IPS DF 19.7 (cell line): ENCODE results near the gene GPR27.

Experiments used
- DNase-seq: peaks from one replicate; pipeline ENCODE4 v3.0.0-alpha.2; 2013; ENCODE audit warnings: low read depth, low spot score

GPR27 gene

GRCh38 chr3:71785532-71786216 is 32.0 kb downstream of the GPR27 start:
- DNase-seq, result no peak

- DNase-seq, result no peak
These were observed 32.5 kb downstream of the GPR27 start for GRCh38 chr3:71786217-71786549.

DNA sequence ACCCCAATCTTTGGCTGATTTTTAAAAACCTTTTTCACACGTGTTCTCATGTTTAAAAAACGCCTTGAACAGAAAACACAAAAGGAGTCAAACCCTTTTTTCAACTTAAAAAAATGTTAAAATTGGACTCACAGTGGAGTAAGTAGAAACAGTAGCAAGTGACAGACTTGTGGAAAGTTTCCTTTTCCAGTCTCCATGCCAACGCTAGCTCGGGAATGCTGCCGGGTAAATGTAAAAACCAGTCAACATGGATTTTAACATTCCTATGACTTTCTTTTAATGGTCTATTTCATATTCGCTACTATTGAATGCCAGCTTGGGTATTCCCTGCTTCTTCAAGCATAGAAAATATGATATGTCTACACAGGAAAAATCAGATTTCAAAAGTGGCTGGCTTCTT is 32.9 kb downstream of the GPR27 start:
- no peak for DNase-seq

DNA sequence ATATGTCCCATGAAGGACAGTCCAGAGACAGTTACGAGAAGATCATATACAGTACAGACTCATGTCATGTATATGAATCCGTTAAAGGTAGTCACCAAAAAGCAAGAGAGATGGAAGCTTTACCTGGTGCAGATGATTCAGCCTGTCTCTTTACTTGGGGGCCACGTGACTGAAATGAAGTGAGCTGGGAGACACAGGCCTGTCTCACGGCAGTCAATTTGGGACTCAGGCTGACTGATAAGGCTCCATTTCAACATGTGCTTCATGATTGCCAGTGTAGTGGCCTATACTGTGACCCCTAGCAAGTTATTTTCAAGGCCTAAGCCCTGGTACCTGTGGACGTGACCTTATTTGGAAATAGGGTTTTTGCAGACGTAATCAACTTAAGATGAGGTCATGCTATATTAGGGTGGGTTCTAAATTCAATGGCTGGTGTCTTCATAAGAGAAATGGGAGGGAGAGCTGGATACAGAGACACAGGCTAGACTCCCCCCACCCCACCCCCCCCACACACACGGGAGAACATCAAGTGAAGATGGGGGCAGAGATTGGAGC is 34.3 kb downstream of the GPR27 start:
- DNase-seq, result no peak

DNA sequence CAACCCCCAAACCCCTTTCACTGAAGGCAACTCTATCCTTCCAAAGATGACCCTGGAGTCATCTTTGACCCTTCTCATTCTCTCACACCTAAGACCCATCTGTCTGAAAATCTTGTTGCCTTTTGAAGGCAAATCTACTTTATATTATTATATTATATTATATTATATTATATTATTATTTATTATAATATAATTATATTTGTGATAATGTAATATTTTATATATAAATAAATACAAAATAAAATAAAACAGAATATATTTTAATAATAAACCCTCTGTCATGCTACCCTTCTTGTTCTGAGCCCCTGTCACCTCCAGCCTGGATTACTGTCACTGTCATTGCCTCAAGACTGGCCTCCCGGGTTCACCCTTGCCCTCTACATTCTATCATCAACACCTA is 36.3 kb downstream of the GPR27 start:
- DNase-seq, result no peak

GRCh38 chr3:71791634-71792033 is 38.0 kb downstream of the GPR27 start:
- no peak for DNase-seq

- no peak for DNase-seq
These were observed 42.6 kb downstream of the GPR27 start for GRCh38 chr3:71796290-71796689.

DNA sequence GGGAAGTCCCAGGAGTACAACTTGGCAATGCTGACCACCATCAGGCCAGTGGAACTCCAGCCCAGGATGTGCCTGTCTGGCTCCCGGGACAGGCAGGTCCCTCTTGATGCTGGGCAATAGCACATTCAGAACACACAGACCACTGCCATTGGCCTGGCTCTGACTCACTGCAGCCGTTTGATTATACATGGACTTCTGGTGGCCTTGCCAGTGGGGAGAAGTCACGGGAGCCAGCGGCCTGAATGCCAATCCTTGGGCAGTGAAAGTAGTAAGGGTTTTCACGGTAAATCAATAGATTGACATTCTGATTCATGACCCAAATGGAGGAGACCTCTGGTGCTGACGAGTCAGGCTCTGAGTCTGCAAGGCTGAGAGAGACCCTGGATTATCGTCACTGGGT is 43.8 kb downstream of the GPR27 start:
- no peak for DNase-seq

- no peak for DNase-seq
These were observed 46.4 kb downstream of the GPR27 start for GRCh38 chr3:71800023-71800422.

DNA sequence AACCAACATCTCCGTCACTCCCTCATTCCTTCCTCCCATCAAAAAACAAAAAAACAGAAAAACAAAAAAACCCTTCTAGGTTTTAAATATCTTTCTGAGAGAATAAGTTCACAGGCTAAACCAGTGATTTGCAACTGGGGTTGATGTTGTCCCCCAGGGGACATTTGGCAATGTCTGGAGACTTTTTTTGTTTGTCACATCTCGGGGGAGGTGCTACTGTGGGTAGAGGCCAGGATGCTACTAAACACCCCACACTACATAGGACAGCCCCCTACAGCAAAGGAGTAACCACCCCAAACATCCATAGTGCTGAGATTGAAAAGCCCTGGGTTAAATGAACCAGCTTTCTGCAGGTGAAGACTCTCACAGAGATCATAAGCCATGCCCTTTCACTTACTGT is 48.3 kb downstream of the GPR27 start:
- DNase-seq, result no peak

DNA sequence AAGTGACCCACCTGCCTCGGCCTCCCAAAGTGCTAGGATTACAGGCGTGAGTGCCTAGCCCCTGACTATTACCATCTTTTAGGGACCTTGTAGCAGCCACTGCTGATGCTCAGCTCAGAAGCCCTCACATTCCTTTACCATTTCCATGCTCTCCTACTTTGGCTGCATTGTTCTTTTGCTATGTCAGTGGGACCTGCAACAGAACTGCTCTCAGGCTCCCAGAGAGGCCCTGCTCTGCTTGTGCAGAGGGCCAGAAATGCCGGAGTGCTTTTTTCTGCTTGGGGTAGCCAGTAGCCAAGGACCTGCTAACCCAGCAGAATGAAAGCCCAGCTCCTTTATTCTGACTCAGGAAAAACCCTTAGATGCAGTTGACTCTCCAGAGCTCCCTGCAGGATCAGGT is 49.6 kb downstream of the GPR27 start:
- no peak for DNase-seq

DNA sequence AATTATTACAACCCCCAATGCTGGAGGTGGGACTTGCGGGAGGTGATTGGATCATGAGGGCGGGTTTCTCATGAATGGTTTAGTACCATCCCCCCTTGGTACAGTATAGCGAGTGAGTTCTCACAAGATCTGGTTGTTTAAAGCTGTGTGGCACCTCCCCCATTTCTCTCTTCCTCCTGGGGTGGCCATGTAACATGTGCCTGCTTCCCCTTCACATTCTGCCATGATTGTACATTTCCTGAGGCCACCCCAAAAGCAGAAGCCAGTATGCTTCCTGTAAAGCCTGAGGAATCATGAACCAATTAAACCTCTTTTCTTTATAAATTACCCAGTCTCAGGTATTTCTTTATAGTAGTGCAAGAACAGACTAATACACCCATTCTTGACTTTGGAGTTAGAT is 51.5 kb downstream of the GPR27 start:
- DNase-seq, result no peak

DNA sequence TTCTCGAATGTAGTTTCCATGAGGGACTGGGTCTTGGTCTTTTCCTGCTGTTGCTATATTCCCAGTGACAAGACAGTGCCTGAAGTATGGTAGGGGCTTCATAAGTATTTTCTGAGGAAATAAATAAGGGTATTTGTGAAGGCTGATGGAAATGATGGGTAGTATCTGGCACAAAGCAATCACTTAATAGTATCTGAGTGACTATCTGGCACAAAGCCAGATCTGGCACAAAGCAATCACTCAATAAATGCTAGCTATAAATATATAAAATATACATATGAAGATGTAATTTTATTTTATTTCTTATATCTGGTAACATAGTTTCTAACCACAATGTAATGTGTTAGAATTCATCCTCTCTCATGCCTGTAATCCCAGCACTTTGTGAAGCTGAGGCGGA is 52.0 kb downstream of the GPR27 start:
- DNase-seq, result no peak
